Transverse colon (tissue), 4 donors: ENCODE data around the gene AP1M1. TPM values are rescaled to one million over a fixed set of nuclear protein-coding genes. Genes with fewer than 3 reads are reported as not detected.

ENCODE experiments used
- DNase-seq: peaks from one replicate; pipeline ENCODE4 v3.0.0-alpha.2; 2019
- H3K27ac ChIP-seq, 4 donors: fragments of 200-600 bp; sonication (generic); 2 replicates each; pipeline ENCODE4 v1.5.1; 2016 to 2018; ENCODE audit warnings: inconsistent platforms in 4 of 4
- H3K27me3 ChIP-seq: fragments of 200-600 bp; sonication (generic); 2 replicates; pipeline ENCODE4 v1.5.1; 2017; ENCODE audit warnings: inconsistent platforms
- H3K36me3 ChIP-seq, 4 donors: fragments of 200-600 bp; sonication (generic); 2 replicates each; pipeline ENCODE4 v1.5.1; 2017 to 2019; ENCODE audit warnings: inconsistent platforms in 4 of 4
- H3K4me1 ChIP-seq, 4 donors: fragments of 200-600 bp; sonication (generic); 2 replicates each; pipeline ENCODE4 v1.5.1; 2017 to 2020; ENCODE audit warnings: inconsistent platforms in 4 of 4
- H3K4me3 ChIP-seq, 4 donors: fragments of 200-600 bp; sonication (generic); 1 replicate in 1 of 4; 2 replicates in 3 of 4; pipeline versions ENCODE4 v1.5.1 to v1.6.1; 2017 to 2019; ENCODE audit warnings: inconsistent platforms in 4 of 4
- H3K9me3 ChIP-seq, 2 donors: fragments of 200-600 bp; sonication (generic); 2 replicates each; pipeline ENCODE4 v1.5.1; 2017 to 2019; ENCODE audit warnings: inconsistent platforms in 2 of 2
- EP300 ChIP-seq: sonication (generic); formaldehyde crosslinking; IDR thresholded peaks from one replicate; pipeline ENCODE4 v1.6.1; 2017; ENCODE audit warnings: antibody characterized with exemption, low read depth
- POLR2A ChIP-seq: fragments of 450-650 bp; IDR thresholded peaks from one replicate; pipeline ENCODE4 v1.6.1; 2016; ENCODE audit warnings: antibody characterized with exemption, mild to moderate bottlenecking, moderate library complexity
- POLR2AphosphoS5 ChIP-seq, 3 donors: sonication (generic); formaldehyde crosslinking; IDR thresholded peaks; one replicate each; pipeline ENCODE4 v1.6.1; 2016; ENCODE audit warnings: antibody characterized with exemption in 3 of 3
- WGBS, 2 donors: methylation state at CpG; one replicate each; pipeline ENCODE4 v1.1.5; 2018; ENCODE audit warnings: low coverage in 1 of 2; 5-methylcytosine and 5-hydroxymethylcytosine counted together
- in situ Hi-C, 4 donors: fragments of 200-750 bp; cut with MboI; loops; one replicate each; pipeline versions ENCODE4 v1.15.0 to v1.15.1; 2017; ENCODE audit warnings: low sequenced_read_pairs in 3 of 4, low pct_ligation_motif_present in 1 of 4, low pct_unique_long_range_greater_than_20kb in 1 of 4
- intact Hi-C: fragments of 100-400 bp; cut with DNase I; formaldehyde crosslinking; loops from one replicate; pipeline ENCODE4 v1.15.1; 2023; ENCODE audit warnings: low total_unique reads
- total RNA-seq, 4 donors: library from RNA; depleted of rRNA; stranded (reverse); fragments of >200 nt; gene quantifications; one replicate each; pipeline ENCODE4 v1.1.0, GENCODE V29; 2016
- TF ChIP-seq, protein P1 (sequence below), 5 experiments: fragments of 200-600 bp in 3 of 5; fragments of 450-650 bp in 2 of 5; sonication (generic) in 3 of 5; IDR thresholded peaks; 1 replicate in 2 of 5; 2 replicates in 3 of 5; pipeline ENCODE4 v1.5.1; 2016 to 2017; ENCODE audit warnings: antibody characterized with exemption in 5 of 5, inconsistent platforms in 3 of 5, mild to moderate bottlenecking in 2 of 5, moderate library complexity in 1 of 5

AP1M1 gene
- total RNA-seq, 4 donors from 2014 or later, result 15.1 to 41.8 (median 35.0) TPM

DNA sequence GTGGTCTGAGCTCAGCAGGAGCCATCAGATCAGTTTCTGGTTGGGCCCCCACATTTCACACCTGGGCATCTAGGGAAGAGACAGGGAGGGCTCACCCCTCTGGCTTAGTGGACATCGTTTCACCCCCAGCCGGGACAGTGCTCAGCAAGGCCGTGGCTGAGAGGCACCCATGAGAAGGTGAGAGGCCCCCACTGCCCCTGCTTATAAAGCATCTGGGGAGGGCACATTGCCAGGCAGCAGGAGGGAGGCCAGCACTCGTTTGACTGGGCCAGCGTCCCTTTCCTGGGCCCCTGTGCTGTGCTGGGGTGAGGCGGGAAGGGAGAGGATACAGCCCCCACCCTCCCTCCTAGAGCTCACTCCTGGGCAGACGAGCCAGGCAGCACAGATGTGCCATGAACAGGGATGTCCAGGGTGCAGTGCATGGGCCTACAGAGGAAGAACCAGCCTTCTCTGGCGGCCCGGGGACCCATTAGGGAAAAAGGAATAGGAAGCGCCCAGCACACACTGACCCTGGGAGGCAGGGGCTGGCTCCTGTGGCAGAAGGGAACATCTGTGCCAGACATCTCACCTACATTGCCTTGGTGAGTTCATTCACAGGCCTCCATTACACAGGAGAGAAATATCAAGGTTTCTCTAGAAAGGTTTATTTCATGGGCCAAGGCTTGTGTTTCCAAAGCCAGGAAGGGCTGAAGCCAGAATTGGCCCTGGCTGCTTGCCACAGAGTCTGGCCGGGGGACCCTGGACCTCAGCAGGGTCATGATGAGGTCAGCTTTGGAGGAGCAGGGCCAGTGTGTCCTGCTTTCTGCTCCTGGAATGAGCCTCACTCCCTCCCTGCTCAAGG is 7.7 kb downstream of the AP1M1 start:
- DNase-seq, result no peak
- 79% methylated on average over 5 of the region's 11 CpGs; no CpG with 5 or more reads in 1 of the 2 donors for WGBS, 2 donors

DNA sequence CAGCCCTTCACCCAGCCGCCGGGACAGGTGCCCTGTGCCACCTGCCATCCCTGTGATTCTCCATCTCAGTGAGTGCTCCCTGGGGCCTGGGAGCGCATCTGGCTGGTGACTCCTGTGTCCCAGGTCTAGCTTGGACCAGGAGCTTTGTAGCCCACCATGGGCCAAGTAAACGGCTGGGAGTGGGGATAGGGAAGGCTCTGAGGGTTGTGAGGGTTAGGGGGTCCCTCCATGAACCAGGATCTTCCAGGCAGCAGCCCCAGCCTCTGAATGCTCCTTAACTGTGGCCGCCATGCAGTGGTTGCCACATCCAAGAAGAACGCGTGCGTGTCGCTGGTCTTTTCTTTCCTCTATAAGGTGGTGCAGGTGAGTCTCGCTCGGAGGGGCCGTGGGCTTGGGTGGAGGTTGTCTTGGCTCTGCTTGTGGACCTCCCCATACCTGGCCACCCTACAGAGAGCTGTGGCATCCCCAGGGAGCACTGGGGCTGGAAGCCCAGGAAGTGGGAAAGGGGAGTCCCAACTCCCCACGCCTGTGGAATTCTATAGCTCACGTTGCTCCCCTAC is 8.4 kb downstream of the AP1M1 start:
- H3K4me3 ChIP-seq, result no peak overlapping the region
- no peaks in the 10 kb centered on the region for H3K4me1 ChIP-seq
- H3K27ac ChIP-seq, result no peak overlapping the region
- H3K9me3 ChIP-seq, result no peaks in the 10 kb centered on the region
- TF ChIP-seq POLR2AphosphoS5 (IDR thresholded peaks at IDR 0.05) (no peak), EP300 (no peak), POLR2A (no peak)
- TF ChIP-seq, protein P1, sequence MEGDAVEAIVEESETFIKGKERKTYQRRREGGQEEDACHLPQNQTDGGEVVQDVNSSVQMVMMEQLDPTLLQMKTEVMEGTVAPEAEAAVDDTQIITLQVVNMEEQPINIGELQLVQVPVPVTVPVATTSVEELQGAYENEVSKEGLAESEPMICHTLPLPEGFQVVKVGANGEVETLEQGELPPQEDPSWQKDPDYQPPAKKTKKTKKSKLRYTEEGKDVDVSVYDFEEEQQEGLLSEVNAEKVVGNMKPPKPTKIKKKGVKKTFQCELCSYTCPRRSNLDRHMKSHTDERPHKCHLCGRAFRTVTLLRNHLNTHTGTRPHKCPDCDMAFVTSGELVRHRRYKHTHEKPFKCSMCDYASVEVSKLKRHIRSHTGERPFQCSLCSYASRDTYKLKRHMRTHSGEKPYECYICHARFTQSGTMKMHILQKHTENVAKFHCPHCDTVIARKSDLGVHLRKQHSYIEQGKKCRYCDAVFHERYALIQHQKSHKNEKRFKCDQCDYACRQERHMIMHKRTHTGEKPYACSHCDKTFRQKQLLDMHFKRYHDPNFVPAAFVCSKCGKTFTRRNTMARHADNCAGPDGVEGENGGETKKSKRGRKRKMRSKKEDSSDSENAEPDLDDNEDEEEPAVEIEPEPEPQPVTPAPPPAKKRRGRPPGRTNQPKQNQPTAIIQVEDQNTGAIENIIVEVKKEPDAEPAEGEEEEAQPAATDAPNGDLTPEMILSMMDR (IDR thresholded peaks at IDR 0.05), result no peak
- in situ Hi-C loops (no loop called here), intact Hi-C loops (no loop called here)
- whole genome bisulfite sequencing, 2 donors, result 84% methylated on average over 12 of the region's 14 CpGs; no CpG with 5 or more reads in 1 of the 2 donors
- peaks cover 0 to 25% (median 8%) of the 10 kb centered on the region in 4 donors for H3K36me3 ChIP-seq
- no peaks in the 10 kb centered on the region for H3K27me3 ChIP-seq
- no peak for DNase-seq

More for the DNA sequence above, 7.7 kb downstream of the AP1M1 start:
- H3K4me3 ChIP-seq, result no peak overlapping the region
- intact Hi-C loops, result no loop called here
- H3K4me1 ChIP-seq, result no peaks in the 10 kb centered on the region
- H3K27me3 ChIP-seq, result no peaks in the 10 kb centered on the region
- H3K9me3 ChIP-seq, result no peaks in the 10 kb centered on the region
- peaks cover 0 to 25% (median 8%) of the 10 kb centered on the region in 4 donors for H3K36me3 ChIP-seq
- TF ChIP-seq, protein P1 (IDR thresholded peaks at IDR 0.05), result no peak
- TF ChIP-seq POLR2A, result no peak
- no peak overlapping the region for H3K27ac ChIP-seq
- in situ Hi-C loops, result no loop called here

DNA sequence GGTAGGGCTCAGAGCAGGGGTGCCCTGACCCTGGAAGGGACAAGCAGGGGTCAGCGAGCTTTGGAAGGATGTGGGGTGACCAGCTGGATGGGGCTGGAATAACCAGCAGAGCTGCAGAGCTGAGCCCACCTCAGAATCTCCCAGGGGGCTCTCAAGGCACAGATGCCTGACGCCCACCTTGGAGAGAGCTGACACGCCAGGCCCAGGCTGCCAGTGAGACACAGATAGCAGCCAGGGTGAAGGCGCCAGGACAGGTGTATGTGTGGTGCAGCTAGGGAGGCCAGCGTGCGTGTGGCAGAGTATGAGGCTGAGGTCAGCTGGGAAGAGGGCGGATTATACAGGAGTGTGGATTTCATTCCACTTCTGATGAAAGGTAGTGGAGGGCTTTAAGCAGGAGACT is 8.9 kb downstream of the AP1M1 start:
- WGBS, 2 donors, result 91 to 93% methylated on average over 3 to 7 of the region's 7 CpGs
- Histone ChIP-seq H3K4me3 (no peak overlapping the region), H3K36me3 (peaks cover 0 to 25% (median 8%) of the 10 kb centered on the region in 4 donors), H3K9me3 (no peaks in the 10 kb centered on the region), H3K4me1 (no peaks in the 10 kb centered on the region), H3K27ac (no peak overlapping the region), H3K27me3 (no peaks in the 10 kb centered on the region)
- TF ChIP-seq, protein P1 (IDR thresholded peaks at IDR 0.05), result no peak
- TF ChIP-seq POLR2AphosphoS5 (IDR thresholded peaks at IDR 0.05) (no peak), EP300 (no peak), POLR2A (no peak)
- DNase-seq, result no peak
- intact Hi-C loops (no loop called here), in situ Hi-C loops (no loop called here)

DNA sequence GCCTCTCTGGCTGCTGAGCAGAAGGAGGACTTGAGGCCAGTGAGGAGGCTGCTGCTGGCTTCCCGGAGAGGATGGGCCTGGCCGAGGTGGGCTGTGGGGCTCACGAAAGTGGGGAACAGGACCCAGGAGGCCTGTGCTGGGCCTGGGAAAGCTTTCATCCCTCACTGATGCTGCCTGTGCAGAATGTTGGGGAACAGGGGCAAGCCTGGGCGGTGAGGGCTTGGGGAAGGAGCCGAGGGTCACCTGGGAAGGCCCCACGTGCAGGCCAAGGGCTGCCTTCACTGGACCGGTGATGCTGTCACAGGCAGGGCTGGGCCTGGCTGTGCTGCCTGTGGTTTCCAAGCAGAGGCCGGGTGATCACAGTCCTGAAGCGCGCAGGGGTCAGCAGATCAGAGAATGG is 9.4 kb downstream of the AP1M1 start:
- TF ChIP-seq POLR2AphosphoS5 (IDR thresholded peaks at IDR 0.05), result no peak
- no peak for TF ChIP-seq POLR2A
- no peak for TF ChIP-seq EP300
- TF ChIP-seq, protein P1 (IDR thresholded peaks at IDR 0.05), result no peak
- Histone ChIP-seq H3K27ac (no peak overlapping the region), H3K27me3 (no peaks in the 10 kb centered on the region), H3K4me3 (no peak overlapping the region), H3K36me3 (peaks cover 0 to 25% (median 8%) of the 10 kb centered on the region in 4 donors), H3K9me3 (no peaks in the 10 kb centered on the region), H3K4me1 (no peaks in the 10 kb centered on the region)
- intact Hi-C loops, result no loop called here
- 95 to 96% methylated on average over 5 to 10 of the region's 10 CpGs for WGBS, 2 donors
- in situ Hi-C loops, result no loop called here
- DNase-seq, result no peak
